Ishikawa (cell line): ENCODE data around the gene MOB3B.

Experiments used
- CEBPB ChIP-seq: IDR thresholded peaks from 2 replicates; pipeline ENCODE4 v1.6.1; 2012
- CREB1 ChIP-seq: IDR thresholded peaks from 2 replicates; pipeline ENCODE4 v1.6.1; 2012; ENCODE audit warnings: low read depth
- EGR1 ChIP-seq: IDR thresholded peaks from 2 replicates; pipeline ENCODE4 v1.6.1; 2012
- EP300 ChIP-seq: IDR thresholded peaks from 2 replicates; pipeline ENCODE4 v1.6.1; 2012; ENCODE audit warnings: borderline replicate concordance
- MAX ChIP-seq: IDR thresholded peaks from 2 replicates; pipeline ENCODE4 v1.6.1; 2012
- NFIC ChIP-seq: IDR thresholded peaks from 2 replicates; pipeline ENCODE4 v1.6.1; 2012
- RAD21 ChIP-seq: IDR thresholded peaks from 2 replicates; pipeline ENCODE4 v1.6.1; 2012; ENCODE audit warnings: low read depth
- REST ChIP-seq: IDR thresholded peaks from 2 replicates; pipeline ENCODE4 v1.6.1; 2012; ENCODE audit warnings: low read depth, mild to moderate bottlenecking
- TAF1 ChIP-seq: IDR thresholded peaks from 2 replicates; pipeline ENCODE4 v1.6.1; 2012; ENCODE audit warnings: low read depth, mild to moderate bottlenecking
- TCF12 ChIP-seq: IDR thresholded peaks from 2 replicates; pipeline ENCODE4 v1.6.1; 2012; ENCODE audit warnings: low read depth
- TEAD4 ChIP-seq: IDR thresholded peaks from 2 replicates; pipeline ENCODE4 v1.6.1; 2012
- YY1 ChIP-seq: IDR thresholded peaks from 2 replicates; pipeline ENCODE4 v1.6.1; 2012; ENCODE audit warnings: low read depth
- ZBTB7A ChIP-seq: IDR thresholded peaks from 2 replicates; pipeline ENCODE4 v1.6.1; 2012; ENCODE audit warnings: low read depth

GRCh38 chr9:27432308-27432707 is 97.3 kb downstream of the MOB3B start:
- TF ChIP-seq REST (no peak), EP300 (no peak), MAX (0 out of 2 replicates have a peak, but pooled peaks have one; percentile 50), RAD21 (no peak), TEAD4 (no peak), YY1 (no peak), CREB1 (no peak), TAF1 (no peak), CEBPB (no peak), EGR1 (no peak), NFIC (no peak), ZBTB7A (no peak), TCF12 (no peak)
